HK-2 (cell line): ENCODE results near the gene N4BP2L1.

Source experiments
- DNase-seq: peaks from one replicate; pipeline ENCODE4 v3.0.0-alpha.2; 2018; ENCODE audit not compliant: unreplicated experiment

Gene N4BP2L1

DNA sequence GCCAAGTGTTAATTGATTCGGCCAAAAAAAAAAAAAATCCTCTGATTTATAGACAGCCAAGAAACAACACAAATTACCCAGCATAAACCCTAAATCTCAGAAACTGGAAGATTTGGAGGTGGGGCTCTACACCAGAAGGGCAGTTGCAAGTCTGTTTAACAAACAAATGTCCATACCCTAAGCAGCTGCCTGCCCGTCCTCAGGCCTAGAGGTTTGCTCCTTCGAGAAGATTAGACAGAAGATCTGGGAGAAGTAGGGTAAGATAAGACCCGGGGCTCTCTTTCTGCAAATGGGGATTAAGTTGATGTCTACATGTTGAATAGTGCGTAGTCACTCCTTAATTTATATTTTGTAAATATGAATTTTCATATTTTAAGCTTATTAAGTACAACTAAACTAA is 3.4 kb upstream of the N4BP2L1 start:
- no peak for DNase-seq

DNA sequence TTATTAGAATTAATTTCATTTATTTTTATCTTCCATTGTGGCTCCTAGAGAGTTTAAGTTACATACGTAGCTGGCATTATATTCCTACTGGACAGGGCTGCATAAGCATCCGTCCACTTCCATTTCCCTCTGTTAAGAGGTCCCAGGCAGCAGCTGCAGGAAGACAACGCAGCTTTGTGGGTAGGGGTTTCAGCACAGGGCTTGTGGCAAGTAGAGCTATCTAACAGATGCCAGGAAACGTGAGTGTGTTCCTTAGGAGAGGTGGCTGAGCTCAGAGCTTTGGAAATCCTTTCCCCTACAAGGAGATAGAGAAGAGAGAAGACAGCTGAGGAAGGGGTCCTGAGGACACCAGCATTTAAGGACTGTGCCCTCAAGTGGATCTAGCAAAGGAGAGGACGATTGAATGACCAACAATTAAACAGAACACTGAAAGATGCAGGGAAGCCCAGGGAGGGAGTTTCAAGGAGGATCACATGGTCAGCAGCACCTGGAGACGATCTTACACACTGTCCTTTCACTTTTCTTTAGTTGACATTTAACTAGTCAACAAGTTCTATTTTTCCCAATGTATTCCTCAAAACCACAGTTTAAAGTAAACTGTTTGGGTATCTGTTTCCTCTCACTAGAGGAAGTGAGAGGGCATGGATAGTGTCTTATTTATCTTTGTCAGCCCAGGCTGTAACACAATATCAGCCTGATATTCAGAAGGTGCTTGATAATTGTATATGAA is 2.3 kb upstream of the N4BP2L1 start:
- DNase-seq, result no peak

GRCh38 chr13:32429433-32429909 is 1.5 kb upstream of the N4BP2L1 start:
- no peak for DNase-seq

GRCh38 chr13:32428581-32429432 is 877 bp upstream of the N4BP2L1 start:
- no peak for DNase-seq

GRCh38 chr13:32426990-32427851 is 709 bp downstream of the N4BP2L1 start:
- peak; percentile 6 for DNase-seq

GRCh38 chr13:32426191-32426989 is 1.5 kb downstream of the N4BP2L1 start:
- DNase-seq, result no peak

GRCh38 chr13:32425158-32425557 is 2.8 kb downstream of the N4BP2L1 start:
- DNase-seq, result no peak

DNA sequence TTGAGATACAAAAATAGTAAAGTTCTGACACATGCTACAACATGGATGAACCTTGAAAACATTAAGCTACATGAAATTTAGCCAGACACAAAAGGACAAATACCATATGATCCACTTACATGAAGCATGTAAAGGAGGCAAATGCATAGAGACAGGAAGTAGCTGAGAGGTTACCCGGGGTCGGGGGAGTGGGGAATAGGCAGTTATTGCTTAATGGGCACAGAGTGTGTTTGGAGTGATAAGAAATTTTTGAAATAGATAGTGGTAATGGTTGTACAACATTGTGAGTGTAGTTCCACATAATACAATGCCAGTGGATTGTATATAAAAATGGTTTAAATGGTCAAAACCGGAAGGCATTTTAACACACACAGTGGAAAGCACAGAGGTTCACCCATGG is 4.3 kb downstream of the N4BP2L1 start:
- no peak for DNase-seq

GRCh38 chr13:32419862-32420261 is 8.1 kb downstream of the N4BP2L1 start:
- no peak for DNase-seq

GRCh38 chr13:32417995-32418394 is 9.9 kb downstream of the N4BP2L1 start:
- no peak for DNase-seq

- no peak for DNase-seq
These were observed 12.9 kb downstream of the N4BP2L1 start for GRCh38 chr13:32415019-32415418.

DNA sequence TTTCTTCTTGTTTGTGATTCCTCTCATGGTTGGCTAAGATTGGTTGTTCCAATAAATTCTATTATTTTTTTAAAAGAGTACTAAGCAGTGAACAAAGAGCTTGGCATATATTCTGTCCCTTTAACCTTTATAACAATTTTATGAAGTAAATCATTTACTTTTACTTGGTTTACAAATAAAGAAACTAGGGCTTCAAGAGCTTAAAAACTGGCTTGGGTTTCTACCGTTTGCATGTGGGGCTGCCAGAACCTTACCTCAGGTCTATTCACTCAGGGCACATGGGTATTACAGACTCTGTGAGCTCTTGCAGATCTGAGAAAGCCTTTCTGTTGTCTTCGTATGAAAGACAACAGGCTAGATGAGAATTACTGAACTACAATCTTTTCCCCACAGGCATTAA is 13.3 kb downstream of the N4BP2L1 start:
- DNase-seq, result no peak

DNA sequence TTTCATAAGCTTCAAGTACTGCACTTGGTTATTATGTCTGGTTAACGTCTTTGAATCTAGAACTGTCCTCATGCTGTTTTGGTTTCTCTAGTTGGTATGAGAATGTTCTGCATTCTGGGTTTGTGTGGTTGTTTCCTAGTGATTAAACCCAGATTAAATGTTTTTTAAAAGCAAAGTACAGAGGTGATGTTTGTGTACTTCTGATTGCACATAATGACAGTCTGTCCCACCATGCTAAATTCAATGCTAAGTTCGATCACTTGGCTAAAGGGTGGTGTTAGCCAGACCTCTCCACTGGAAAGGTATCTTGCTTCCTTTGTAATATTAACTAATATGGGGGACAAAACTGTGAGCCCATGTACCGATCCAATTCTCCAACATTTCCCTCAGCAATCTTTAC is 14.6 kb downstream of the N4BP2L1 start:
- DNase-seq, result no peak

DNA sequence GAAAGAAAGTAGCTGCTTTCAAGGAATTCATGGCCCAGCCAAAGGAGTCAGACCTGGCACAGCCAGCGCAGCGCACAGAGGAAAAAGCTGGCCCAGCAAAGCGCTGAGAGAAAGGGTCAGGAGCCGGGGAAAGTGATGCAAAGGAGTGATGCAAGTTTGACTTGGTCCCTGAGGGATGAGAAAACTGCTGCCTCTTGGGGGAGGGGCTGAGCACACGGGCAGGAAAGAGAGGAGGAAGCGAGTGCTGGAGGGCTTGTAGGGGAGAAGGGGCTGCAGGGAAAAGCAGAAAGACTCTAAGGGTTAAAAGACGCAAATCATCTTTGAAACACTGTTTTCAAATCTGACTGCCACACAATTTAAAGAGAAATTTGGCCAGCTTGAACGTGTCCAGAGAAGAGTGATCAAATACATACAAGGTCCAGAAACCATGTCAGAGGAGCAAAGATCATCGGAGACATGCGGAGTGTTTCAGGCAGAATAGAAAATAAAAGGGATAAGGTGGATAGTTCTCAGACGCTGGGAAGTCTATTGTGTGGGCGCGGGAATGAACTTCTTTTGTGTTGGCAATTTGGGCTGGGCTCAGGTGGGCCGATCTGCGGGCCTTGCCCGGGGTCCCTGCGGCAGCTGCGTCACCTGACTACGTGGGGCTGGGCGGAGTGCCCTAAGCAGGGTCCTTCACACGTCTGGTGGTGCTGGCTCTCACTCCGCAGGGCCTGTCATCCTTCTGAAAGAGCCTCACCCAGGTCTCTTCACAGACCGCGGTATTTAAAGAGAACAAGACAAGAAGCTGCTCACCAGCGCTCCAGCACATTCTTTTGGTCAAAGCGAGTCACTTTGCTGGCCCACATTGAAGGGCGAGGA is 18.1 kb downstream of the N4BP2L1 start:
- no peak for DNase-seq

- DNase-seq, result no peak
These were observed 19.0 kb downstream of the N4BP2L1 start for GRCh38 chr13:32409001-32409313.

DNA sequence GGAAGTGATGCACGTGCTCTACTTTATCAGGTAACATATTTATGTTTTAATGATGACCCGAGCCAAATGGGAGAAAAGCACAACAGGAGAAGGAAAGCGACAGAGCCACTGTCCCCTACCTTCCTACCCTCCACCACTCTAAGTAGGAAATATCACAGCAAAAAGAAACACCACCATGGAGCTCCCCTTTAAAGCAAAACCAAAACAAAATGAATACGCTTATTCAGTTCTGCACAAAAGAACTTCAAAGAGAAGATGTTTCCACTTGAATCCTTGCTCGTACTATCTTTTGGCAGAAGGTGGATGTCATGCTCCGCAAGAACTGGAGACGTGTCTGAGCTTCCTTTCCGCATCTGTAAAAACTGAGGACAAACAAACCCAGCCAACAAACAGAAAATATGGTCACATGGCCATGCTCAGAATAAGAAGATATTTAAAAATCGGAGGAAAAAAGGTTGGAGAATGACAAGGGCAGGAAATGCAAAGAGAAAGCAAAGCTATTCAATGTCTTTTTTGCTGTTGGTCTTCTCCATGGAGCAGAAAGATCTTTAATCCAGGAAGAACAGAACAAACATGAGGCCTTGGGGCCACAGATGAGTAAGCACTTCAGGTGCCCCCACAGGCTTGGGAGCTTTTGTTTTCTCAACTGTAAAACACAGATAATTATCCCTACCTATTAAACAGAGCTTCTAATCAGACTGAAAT is 19.5 kb downstream of the N4BP2L1 start:
- DNase-seq, result no peak

GRCh38 chr13:32407854-32408253 is 20.1 kb downstream of the N4BP2L1 start:
- DNase-seq, result no peak

DNA sequence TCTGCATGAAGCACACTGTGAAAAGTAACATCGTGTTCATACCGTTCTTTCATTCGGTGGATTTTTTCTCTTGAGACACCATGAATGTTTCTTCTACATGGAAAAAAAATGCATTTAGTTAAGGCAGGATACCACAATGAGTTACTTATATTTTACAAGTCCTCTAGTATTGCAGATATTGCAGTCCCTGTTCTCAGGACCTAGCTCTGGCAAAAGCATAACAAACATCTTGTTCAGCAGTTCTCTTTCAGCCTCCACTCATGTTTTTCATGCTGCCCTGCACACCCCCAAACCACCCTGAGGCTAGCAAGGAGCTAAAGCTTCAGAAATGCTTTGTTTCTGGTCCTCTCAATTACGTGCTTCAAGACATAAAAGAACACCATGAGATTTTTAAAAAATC is 24.8 kb downstream of the N4BP2L1 start:
- no peak for DNase-seq

DNA sequence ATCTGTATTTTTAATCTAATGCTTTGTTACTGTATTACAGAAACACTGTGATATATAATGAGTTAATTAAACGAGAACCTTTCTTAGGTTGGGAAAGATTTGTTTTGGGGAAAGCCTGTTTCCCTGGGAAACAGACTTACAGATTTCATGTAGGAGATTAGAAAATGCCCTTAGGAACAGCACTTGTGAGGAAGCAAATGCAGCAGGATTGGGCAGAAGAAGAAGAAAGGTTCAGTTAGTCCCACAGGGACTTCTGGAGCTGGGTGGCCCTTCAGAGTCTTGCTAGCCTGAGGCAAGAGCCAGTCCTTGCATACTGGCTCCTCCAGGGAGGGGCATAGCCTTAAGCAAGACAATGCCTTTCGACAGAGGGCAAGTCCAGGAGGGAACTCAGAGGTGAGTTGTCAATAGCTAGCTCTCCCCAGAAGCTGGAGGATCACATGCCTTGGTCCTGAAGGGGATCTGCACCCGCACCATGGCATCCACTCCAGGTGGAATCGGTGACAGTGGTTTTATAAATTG is 36.8 kb downstream of the N4BP2L1 start:
- DNase-seq, result no peak

GRCh38 chr13:32390484-32390883 is 37.4 kb downstream of the N4BP2L1 start:
- no peak for DNase-seq
